ENCODE data around the gene RHBDD1. TPM values are rescaled to one million over a fixed set of nuclear protein-coding genes. Genes with fewer than 3 reads are reported as not detected.

Gene RHBDD1
- total RNA-seq, 1 donor from 2014 or later = 24.1 TPM

GRCh38 chr2:226973816-226974215 lies 138.0 kb downstream of the RHBDD1 start:
- FAIRE-seq = no peak
- DNase-seq (ENCODE audit: low spot score in 2 of 2) = no peak

DNA sequence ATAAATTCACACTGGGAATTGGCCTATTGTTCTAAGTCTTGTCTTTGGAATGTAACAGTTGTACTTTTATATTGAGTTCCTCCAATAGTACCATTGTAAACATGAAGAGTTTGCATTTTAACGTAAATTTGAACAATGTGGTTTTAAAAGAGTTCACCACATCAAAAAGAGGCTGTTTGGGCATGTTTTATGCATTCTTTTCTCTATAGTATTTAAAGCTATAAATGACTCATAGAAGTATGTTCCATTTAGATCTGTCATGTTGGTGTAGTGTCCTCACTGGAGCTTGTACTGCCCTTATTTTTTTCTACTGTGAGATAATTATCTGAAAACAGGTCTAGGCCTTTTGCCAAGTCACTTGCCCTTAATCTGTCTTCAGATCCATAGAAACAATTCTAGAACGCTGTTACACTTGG lies 141.9 kb downstream of the RHBDD1 start:
- FAIRE-seq (no peak), DNase-seq (ENCODE audit: low spot score in 2 of 2) (no peak)

GRCh38 chr2:226978300-226978699 lies 142.4 kb downstream of the RHBDD1 start:
- DNase-seq (ENCODE audit: low spot score in 2 of 2) (no peak), FAIRE-seq (no peak)

- FAIRE-seq = no peak
- DNase-seq (ENCODE audit: low spot score in 2 of 2) = peak in 1 of 2 donors; percentile 14
Measured at GRCh38 chr2:226979004-226979403, 143.2 kb downstream of the RHBDD1 start.

- DNase-seq (ENCODE audit: low spot score in 2 of 2) = no peak
- no peak for FAIRE-seq
Measured at GRCh38 chr2:226981791-226982326, 146.0 kb downstream of the RHBDD1 start.

- FAIRE-seq = no peak
Measured at GRCh38 chr2:226983895-226984749, 148.3 kb downstream of the RHBDD1 start.

DNA sequence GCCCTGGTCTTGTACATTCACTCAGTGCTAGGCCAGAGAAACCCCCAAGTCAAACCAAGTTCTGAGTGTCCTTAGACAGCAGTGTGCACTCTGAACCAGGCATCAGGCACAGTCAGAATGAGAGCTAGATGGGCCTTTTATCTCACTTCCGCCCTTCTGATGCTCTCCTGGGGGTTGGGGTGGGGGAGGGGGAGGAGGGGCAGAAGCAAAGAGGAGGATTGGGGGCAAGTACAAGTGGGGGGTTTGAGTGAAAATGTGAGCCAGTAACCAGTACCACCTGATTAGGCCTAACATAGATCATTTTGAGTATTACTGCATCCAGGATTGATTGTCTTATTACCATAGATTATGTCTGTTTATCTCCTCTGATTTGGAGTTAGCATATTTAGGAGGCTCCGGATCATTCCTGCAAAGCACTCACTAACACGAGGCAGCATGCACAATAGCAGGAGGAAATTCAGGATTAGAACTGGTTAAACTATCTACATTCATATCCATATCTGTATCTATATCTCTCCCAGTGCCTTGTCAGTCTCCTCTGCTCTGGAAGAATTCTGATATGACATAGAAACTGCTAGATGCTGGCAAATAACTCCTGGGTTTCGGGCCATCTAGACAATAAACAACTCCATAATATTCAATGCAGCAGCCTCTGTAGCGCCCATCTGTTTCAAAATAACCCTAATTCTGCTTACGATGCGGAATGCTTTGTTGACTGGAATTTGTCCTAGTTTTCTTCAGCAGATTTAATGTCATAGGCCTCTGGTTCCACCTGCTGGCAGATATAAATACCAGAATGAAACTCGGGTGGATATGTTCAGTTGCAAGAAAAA lies 149.1 kb downstream of the RHBDD1 start:
- DNase-seq (ENCODE audit: low spot score in 2 of 2) (peak; percentile 19 to 51), FAIRE-seq (no peak)

More at GRCh38 chr2:226983895-226984749, 148.3 kb downstream of the RHBDD1 start:
- no peak for DNase-seq (ENCODE audit: low spot score in 2 of 2)

DNA sequence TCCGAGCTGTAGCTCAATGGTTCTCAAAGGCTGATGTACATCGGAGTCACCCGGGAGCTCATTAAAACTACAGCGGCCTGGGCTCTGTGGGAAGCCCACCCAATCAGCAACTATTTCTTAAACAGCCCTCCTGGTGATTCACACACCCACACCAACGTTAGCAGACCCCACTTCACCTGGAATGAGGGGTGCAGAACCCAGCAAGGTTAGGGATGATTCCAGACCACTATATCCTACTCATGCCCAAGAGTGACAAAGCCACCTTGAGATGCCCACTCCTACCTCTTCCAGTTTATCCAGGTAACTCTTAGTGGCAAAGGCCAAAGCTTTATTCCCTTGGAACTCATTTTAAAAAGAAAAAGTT lies 149.7 kb downstream of the RHBDD1 start:
- FAIRE-seq (no peak), DNase-seq (ENCODE audit: low spot score in 2 of 2) (no peak)

DNA sequence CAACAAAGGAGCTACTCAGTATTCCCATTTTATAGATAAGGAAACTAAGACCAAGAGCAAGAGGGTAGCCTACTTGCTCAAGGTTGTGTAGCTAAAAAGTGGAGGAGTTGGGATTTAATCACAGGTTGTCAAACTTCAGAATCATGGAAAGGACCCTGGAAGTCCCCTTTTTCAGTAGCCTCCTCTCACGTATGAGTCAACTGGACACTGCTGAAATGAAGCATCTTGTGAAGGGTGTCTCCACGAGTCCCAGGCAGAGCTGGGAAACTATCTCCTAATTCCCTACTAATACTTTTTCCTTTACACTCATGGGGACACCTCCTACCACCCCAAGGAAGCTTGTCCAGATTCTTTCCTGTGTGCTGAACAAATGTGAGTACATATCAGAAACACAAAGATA lies 155.8 kb downstream of the RHBDD1 start:
- FAIRE-seq (no peak), DNase-seq (ENCODE audit: low spot score in 2 of 2) (no peak)

GRCh38 chr2:226993171-226993570 lies 157.3 kb downstream of the RHBDD1 start:
- FAIRE-seq = no peak

GRCh38 chr2:226994775-226995174 lies 158.9 kb downstream of the RHBDD1 start:
- no peak for FAIRE-seq
- no peak for DNase-seq (ENCODE audit: low spot score in 2 of 2)

More at GRCh38 chr2:226993171-226993570, 157.3 kb downstream of the RHBDD1 start:
- no peak for DNase-seq (ENCODE audit: low spot score in 2 of 2)

DNA sequence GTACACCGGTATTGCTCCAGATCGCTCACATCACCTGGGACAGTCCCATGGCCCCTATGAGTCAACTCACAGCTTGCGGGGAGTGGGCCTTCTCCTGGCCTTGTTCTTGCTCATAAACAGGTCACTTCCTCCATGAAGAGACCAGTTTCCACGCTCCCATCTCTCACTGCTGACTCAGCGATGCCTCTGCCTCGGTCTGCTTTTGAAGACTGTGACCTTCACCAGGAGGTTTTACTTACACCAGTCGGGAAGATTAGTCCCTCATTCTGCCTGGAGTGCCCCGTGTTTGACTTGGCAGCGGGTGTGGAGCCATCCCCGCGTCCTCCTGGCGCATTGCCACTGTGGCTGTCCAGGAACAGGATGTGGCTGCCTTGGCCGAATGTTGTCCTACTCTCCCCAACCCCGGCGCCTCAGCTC lies 159.8 kb downstream of the RHBDD1 start:
- no peak for DNase-seq (ENCODE audit: low spot score in 2 of 2)
- no peak for FAIRE-seq

- FAIRE-seq (no peak), DNase-seq (ENCODE audit: low spot score in 2 of 2) (no peak)
Measured at GRCh38 chr2:226999661-227000060, 163.8 kb downstream of the RHBDD1 start.

- FAIRE-seq = no peak
Measured at GRCh38 chr2:227000123-227000522, 164.3 kb downstream of the RHBDD1 start.

DNA sequence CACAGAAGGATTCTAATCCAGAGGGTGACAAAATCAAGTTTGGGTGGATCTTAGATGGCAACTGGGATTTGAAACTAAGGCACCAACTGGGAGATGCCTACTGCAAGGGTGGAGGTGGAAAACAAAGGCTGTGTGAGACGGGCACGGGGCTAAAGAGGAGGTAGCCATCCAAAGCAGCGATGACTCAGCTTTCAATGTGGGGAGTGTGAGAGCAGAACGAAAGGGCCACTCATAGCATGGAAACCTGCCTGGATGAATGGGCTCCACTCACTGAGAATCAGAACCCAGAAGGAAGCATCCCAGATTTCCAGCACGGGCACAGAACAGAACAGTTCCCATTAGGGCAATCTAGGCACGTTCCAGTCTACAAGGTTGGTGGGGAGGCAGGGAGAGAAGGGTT lies 168.6 kb downstream of the RHBDD1 start:
- FAIRE-seq = no peak
- no peak for DNase-seq (ENCODE audit: low spot score in 2 of 2)

More at GRCh38 chr2:227000123-227000522, 164.3 kb downstream of the RHBDD1 start:
- DNase-seq (ENCODE audit: low spot score in 2 of 2) = no peak

DNA sequence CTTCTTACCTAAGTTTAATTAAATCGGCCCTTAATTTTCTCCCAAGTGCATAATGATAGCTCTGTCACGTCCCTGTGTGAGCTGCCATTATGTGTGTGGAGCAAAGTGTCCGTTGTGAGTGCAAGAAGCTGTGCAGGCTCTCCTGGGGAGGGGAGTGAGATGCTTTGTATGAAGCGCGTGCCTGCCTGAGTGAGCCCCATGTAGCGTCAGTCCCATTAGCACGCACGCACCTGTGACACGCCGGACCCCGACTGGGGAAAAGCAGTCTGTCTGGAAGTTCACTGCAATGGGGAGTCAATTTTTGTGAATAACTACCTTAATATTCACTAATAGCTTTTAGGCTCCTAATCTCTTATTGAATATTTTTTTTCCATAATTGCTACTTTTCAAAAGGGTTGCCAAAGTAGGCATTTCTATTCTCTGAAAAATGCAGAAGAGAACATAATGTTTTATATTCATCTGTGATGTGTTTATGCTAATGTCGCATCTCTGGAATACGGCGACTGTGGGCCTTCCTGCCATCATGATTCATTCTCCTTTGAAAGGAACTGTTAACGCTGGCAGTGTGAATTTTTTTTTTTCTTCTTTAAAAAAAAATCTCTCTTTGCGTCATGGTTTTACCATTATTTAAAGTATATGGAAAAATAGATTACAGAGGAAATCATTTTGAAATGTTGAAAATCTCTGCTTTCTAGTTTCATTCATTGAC lies 170.5 kb downstream of the RHBDD1 start:
- FAIRE-seq = no peak
- DNase-seq (ENCODE audit: low spot score in 2 of 2) = no peak

DNA sequence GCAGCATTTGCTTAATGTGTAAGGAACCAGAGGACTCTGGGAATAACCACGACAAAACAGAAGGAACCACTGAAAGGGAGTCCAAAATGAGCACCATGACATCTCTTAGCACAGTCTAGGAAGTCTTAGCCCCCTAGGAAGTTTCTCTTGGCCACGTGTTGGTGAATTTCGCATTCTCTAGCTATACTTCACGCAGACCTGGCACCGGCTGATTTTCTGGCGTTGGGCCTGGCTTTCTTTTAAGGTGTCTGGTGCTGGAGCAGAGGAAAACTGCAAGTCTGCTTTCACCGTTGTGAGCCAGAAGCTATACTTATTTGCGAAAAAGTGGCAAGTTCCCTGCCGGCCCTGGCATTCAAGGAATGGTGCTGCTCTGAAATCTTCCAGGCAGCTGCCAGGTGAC lies 171.3 kb downstream of the RHBDD1 start:
- no peak for DNase-seq (ENCODE audit: low spot score in 2 of 2)

GRCh38 chr2:227007940-227008339 lies 172.1 kb downstream of the RHBDD1 start:
- no peak for DNase-seq (ENCODE audit: low spot score in 2 of 2)
- FAIRE-seq = no peak

More for the DNA sequence above, 171.3 kb downstream of the RHBDD1 start:
- FAIRE-seq = no peak

- DNase-seq (ENCODE audit: low spot score in 2 of 2) = no peak
- no peak for FAIRE-seq
Measured at GRCh38 chr2:227010433-227010832, 174.6 kb downstream of the RHBDD1 start.

GRCh38 chr2:227013330-227013729 lies 177.5 kb downstream of the RHBDD1 start:
- DNase-seq (ENCODE audit: low spot score in 2 of 2) (no peak), FAIRE-seq (no peak)
